ENCODE results near the gene GOSR2.

- no peak for TF ChIP-seq YY1 (IDR thresholded peaks at IDR 0.05; ENCODE audit: insufficient read depth, insufficient read length)
- TF ChIP-seq ZNF274 (IDR thresholded peaks at IDR 0.05; ENCODE audit: low read depth, low read length), result no peak
- no peak for TF ChIP-seq SUZ12 (IDR thresholded peaks at IDR 0.05; ENCODE audit: extremely low read depth, insufficient read depth, insufficient read length)
Observed at GRCh38 chr17:46975287-46975686, 52.3 kb downstream of the GOSR2 start.
